Kasumi-1 (cell line): ENCODE results near the gene CPLX3.
A peak's percentile ranks its signal among the peaks of the same experiment; 100 is the strongest.

Experiments used
- DNase-seq, 2 experiments: peaks; one replicate each; lab custom pipeline; 2025; lab: John Stamatoyannopoulos, UW

CPLX3 gene

DNA sequence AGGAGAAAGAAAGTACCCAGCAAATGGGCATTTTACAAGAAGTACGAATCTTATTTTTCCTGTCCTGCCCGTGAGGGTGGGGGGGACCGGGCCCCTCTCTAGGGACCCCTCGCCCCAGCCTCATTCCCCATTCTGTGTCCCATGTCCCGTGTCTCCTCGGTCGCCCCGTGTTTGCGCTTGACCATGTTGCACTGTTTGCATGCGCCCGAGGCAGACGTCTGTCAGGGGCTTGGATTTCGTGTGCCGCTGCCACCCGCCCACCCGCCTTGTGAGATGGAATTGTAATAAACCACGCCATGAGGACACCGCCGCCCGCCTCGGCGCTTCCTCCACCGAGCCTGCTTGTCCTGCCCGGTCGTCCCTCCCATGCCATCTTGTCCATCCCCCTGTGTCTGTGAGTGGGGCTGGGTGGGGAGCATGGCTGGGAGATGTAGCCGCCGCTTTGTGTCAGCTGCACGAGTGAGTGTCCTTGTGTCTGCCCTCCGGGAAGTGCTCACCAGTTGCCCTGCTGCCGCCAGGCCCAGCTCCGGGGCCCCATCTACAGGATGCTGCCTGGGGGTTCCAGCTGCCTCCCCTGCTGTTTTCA, 23.5 kb upstream of the CPLX3 start:
- no peak for DNase-seq

DNA sequence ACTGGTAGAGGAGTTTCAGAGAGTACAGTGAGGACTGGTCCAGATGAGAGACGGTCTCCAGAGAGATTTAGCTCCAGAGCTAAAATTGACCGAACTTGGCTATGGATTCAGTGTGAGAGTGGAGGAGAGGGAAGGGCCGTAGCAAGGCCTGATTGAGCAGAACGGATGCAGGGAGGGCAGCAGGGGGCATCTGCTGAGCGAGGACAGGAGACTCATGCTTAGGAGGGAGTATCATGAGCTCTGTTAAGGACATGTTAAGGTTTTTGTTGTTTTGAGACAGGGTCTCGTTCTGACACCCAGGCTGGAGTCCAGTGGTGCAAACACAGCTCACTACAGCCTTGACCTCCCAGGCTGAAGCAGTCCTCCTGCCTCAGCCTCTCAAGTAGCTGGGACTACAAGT, 21.5 kb upstream of the CPLX3 start:
- DNase-seq, result no peak

DNA sequence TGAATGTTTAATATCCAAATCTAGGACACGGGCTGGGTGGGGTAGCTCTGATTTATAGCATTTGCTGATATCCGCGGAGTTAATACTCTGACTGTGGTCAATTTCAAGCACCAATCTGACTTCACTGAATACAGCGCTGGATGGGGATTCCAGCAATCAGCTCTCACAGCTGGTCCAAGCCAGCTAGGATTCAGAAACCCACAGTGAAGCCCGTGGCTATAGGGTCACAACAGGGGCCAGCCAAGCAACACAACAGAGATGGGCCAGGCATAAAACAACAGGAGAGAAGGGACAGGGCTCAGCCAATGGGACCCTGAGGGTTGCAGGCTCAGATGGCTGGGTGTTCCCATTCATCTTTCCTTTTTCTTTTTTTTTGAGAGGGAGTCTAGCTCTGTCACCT, 19.1 kb upstream of the CPLX3 start:
- no peak for DNase-seq

DNA sequence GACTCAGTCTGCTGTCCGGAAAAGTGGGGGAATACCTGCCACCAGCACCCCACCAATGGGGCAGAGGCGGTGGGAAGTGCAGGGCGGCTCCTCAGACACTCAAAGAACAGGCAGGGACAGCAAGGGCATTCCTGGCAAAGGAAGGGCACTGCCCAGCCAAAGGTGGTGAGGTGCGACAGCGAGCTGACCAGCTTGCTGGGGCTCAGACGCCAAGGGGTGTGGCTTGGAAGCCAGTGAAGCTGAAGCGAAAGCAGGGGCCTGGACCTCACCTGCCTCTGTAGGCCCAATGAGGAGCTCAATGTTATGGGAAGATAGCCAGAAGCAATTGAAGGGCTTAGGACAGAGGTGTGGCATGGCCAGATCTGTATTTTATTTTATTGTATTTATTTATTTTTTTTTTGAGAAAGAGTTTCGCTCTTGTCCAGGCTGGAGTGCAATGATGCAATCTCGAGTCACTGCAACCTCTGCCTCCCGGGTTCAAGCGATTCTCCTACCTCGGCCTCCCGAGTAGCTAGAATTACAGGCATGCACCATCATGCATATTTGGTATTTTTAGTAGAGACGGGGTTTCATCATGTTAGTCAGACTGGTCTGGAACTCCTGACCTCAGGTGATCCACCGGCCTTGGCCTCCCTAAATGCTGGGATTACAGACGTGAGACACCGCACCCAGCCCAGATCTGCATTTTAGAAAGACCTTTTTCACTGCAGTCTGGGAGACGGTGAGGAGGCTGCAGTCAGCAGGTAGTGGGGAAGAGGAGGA, 18.2 kb upstream of the CPLX3 start:
- DNase-seq, result no peak

DNA sequence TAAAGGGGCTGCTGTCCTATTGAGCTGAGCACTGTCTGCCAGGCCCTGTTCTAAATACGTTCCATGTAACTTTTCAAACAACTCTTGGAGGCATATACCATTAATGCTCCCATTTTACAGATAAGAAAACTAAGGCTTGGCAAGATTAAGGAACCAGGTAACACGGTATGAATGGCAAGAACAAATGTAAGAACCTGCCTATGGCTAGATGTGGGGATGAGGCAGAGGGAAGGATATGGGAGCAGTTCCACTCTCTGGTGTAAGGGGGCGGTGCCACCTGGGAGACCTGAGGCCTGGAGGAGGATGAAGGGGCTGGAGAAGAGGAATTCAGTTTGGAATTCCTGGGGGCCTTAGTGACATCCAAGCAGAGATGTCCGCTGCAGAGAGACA, 17.6 kb upstream of the CPLX3 start:
- DNase-seq, result no peak

DNA sequence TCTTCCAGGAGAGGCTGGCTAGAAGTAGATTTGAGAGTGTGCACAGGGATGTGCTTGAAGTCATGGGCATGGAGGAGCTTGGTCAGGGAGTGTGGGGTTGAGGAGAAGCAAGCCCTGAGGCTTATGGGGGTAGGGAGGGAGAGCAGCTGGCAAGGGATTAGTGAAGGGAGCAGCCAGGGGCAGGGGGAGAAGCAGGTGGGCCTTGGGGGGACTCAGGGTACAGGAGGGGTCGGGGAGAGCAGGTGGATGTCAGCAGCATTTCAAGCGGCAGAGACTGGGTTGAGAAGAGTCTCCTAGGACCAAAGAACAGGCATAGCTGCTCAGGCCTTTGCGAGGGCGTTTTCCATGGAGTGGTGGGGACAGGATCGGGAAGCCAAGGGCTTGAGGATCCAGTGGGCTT, 17.2 kb upstream of the CPLX3 start:
- no peak for DNase-seq

DNA sequence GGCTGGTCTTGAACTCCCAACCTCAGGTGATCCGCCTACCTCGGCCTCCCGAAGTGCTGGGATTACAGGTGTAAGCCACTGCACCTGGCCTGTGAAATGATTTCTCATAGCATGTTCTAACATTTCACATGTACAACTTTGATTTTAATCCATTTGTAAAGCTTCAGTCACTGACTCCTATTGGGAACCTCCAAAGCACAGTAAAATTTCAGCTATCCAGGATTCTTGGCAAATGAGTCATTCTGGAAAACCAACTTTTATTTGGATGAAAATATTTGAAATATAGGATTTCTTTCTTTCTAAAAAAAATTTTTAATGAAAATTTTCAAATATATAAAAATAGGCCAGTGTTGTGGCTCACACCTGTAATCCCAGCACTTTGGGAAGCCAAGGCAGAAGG, 16.5 kb upstream of the CPLX3 start:
- DNase-seq, result no peak

DNA sequence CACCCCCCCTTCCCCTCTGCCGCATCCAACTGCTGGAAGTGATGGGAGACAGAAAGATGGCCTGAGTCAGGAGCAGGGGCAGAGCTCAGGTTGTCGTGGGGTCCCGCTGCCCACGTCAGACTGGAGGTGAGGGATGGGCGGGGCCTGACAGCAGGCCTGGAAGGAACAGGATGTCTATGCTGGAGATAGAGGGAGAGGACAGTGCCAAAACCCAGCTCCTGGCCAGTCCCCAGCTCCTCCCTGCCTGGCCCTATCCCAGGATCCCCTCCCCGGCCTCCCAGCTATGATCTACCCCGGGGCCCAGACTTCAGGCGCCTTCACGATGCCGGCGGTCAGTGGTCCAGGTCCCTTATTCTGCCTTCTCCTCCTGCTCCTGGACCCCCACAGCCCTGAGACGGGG, 13.9 kb upstream of the CPLX3 start, which contains the start of gene LMAN1L:
LMAN1L (plus strand) TSS at position 303 of the 400 bp plus-strand sequence; CDS start at position 323, 20 bp downstream.
- no peak for DNase-seq

DNA sequence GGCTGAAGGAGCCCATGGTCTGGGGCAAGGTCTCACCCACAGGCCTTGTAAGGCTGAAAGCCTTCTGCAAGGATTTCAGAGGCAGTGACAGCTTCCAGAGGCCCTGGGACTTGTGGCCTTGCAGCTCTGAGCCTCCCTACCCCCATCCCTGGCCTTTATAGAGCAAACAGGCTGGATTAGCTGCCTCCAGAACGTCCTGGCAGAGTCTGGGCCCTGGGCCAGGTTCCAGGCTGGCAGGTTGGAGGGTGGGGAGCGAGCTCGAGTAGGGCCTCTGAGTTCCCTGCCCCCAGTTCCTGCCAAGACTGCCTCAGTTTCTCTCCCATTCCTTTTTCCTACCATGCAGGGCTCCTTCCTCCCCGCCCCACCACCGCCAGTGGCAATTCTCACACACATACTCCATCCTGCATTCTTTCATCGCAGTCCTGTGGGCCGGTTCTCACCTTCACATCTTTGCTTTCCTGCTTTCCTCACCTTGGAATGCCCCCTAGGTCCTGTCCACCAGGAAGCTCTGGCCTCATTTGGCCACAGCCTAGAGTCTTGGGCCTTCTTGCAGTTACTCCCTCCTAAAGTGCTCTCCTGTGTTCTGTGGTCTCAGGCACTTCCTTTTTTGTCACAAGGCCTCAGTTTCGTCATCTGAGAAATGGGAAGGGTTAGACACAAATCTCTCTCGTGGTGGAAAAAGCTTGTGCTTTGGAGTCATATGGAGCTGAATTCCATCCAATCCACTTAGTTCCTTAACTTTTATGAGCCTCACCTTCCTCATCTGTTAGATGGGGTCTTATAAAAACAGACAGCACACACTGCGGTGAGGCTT, 11.1 kb upstream of the CPLX3 start:
- DNase-seq, result no peak

DNA sequence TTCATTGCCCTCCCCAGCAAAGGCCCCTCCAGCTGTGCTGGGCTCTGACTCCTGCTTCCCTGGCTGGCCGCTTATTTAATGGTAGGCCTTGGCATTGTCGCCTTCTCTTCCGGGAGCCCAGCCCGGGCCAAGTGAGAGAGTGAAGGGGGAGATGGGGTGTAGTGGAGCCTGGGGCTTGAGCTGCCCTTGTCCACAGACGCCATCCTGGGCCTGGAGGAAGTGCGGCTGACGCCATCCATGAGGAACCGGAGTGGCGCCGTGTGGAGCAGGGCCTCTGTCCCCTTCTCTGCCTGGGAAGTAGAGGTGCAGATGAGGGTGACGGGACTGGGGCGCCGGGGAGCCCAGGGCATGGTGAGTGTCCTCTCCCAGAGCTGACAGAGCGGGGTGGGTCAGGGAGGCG, 10.5 kb upstream of the CPLX3 start:
- no peak for DNase-seq

DNA sequence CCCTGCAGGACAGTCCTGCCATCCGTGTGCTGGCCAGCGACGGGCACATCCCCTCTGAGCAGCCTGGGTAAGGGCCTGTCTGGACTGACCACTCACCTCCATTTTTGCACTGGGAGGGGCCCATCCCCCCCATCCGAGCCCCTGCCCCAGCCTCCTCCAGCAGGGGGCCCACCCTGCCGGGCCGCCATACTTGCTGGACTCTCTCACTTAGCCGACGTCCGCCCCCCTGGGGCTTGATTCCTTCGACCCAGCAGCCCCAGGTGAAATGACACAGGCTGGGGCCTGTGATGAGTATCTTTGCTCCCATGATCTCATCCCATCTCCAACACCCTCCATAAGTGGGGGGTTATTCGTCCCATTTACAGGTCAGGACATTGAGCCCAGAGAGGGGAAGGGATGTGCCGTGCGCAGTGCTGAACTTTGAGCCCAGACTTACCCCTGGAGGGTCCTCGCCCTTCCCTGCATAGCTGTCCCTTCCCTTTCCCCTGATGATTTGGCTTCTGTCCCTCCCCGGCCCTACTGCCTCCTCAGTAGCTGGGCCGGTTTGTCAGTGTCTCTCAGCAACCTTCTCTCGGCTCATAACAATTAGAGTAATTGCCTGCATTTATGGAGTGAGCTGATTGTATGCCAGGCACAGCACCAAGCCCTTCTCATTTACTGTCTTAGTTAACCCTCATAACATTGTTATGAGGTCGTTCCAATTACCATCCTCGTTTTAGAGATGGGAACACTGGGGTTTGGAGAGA, 9.6 kb upstream of the CPLX3 start:
- DNase-seq, result no peak

DNA sequence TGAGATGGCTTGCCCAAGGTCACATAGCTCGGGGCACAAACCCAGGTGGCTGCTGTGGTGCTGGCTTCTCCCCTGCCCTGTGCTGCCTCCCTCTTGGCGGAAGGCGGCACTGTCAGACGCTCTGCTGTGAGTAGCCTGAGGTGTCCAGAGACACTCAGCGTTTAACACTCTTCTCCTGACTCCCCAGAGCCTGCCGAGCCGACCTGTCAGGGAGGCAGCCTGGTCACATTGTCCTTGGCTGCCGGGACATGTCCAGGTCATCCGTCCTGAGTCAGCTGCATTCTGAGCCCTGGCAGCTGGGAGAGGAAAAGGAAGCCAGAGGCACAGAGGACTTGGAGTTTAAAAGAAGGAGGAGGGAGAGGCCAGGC, 9.1 kb upstream of the CPLX3 start:
- DNase-seq, result peak; percentile 39 to 42

DNA sequence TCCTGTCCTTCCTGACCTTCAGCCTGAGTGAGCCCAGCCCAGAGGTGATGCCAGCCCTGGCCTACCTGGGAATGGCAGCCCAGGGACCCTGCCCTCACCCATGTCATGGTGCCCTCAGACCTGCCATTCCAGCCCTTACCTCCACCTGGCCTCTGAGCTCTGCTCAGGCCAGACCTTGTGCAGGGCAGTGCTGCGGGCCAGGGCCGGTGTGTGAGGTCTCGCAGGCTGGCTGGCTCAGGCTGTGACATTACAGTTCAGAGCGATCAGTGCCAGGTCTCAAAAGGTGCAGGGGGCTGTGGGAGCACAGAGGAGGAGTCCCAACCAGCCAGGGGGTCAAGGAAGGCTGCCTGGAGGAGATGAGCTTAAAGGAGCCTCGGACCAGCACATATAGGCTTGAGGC, 6.4 kb upstream of the CPLX3 start:
- DNase-seq, result no peak

DNA sequence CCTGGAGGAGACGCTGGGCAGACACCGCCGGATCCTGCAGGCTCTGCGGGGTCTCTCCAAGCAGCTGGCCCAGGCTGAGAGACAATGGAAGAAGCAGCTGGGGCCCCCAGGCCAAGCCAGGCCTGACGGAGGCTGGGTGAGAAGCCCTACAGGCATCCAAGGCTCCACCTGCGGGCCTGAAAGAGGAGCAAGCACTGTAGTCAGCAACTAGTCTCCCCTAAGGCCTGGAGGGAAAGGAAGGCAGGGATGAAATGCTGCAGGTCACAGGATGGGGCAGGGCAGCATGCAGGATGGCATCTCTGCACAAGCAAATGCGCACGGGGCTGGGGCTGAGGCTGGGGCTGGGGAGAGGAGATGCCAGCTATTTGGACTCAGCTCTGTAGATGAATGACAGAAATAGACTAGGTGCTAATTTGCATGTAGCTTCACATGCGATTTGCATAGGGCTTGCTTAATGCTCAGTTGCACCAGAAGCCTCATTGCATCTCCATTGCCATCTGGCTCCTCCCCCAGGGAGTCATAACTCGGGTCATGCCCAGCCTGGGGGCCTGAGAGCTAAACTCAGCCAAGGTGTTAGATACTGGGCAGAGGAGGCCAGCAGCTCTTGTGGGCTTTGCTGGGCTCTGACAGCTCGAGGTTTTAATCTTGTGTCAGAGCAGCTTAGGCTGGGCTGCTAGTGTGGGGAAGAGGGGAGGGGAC, 5.2 kb upstream of the CPLX3 start:
- no peak for DNase-seq

DNA sequence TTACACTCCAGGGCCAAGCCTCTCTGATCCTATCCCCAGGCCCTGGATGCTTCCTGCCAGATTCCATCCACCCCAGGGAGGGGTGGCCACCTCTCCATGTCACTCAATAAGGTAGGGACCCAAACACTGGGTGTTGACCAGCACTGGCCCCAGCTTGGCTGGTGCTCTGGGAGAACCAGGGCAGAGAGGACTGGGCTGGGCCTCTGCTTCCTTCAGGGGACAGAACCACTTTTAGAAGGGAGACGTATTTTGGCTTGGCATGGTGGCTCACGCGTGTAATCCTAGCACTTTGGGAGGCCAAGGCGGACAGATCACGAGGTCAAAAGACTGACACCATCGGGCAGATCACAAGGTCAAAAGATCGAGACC, 4.7 kb upstream of the CPLX3 start:
- no peak for DNase-seq

DNA sequence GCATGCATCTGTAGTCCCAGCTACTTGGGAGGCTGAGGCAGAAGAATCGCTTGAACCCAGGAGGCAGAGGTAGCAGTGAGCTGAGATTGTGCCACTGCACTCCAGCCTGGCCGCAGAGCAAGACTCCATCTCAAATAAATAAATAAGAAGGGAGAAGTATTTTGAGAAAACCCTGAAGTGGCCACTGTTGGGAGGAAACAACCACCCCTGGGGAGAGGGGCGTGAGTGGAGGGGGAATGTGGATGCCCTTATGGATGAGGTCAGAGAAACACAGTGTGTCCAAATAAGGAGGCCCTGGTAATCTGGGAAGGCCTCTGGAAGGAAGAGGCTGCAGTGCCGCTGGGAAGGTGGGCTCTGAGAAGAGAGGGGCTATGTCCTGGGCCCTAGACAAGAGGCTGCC, 4.2 kb upstream of the CPLX3 start:
- no peak for DNase-seq

DNA sequence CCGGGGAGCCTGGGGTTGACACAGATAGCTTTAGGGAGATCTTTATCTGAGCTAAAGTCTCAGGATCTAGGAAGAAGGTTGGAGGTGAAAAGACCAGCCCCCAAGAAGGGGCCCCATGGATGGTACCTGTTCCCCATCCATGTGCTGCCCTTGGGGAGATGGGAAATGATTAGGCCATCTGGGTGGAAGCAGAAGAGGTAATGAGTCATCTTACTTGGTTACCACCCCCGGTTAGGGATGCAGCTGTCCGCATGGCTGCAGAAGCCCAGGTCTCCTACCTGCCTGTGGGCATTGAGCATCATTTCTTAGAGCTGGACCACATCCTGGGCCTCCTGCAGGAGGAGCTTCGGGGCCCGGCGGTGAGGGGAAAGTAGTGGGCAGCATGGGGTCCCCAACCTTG, 3.1 kb upstream of the CPLX3 start:
- no peak for DNase-seq

DNA sequence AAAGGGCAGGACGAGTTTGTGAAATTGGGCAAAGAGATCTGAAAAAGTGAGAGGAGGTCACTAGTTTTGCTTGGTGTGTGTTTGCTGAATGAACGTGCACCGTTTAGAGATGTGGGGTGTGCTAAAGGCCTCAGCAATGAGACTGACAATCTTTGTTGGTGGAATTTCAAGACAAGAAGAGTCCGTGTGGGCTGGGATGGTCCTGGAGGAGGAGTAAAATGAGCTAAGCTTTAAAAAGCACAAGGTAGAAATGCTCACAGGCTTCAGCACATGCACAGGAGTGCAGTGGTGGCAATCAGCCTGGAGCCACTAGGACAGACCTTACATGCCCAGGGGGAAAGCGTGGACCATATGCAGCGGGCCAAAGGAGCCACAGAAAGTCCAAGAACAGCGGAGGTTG, 1.5 kb upstream of the CPLX3 start:
- DNase-seq, result no peak

DNA sequence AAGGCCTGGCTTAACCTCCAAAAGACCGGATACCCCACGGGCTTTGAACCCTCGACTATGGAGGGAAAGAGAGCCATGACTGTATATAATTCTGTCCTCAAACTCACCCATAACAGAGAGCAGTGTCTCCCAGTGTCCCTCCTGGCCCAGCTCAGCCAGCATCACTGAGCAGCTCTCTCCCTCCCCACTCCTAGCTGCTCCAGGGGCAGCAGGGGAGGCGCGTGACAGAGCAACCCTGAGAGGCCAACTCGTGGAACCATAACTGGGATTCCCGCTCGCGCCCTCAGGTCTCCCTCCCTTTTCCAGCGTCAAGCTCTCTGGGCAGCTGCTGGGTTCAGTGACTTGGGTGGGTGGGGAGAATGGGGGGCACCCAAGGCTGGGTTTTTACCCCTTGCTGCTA, 561 bp upstream of the CPLX3 start:
- DNase-seq, result no peak

DNA sequence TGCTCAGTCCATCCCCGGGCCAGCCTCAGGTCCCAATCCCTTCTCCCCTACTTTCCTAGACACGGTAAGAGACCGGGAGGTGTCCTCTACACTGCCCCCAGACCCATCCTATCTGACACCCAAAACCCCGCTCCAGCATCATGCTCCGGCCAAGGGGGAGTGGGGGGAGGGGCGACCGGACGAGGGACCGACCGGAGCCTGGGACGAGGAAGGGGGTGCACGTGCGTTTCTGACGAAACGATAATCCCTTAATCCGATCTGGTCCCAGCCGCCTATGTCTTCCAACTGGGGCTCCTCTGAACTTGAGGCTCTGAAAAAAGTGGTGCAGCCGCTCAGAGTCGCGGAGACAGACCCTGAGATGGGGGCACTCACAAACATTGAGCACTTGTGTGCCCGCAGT, 494 bp downstream of the CPLX3 start:
- DNase-seq, result no peak

DNA sequence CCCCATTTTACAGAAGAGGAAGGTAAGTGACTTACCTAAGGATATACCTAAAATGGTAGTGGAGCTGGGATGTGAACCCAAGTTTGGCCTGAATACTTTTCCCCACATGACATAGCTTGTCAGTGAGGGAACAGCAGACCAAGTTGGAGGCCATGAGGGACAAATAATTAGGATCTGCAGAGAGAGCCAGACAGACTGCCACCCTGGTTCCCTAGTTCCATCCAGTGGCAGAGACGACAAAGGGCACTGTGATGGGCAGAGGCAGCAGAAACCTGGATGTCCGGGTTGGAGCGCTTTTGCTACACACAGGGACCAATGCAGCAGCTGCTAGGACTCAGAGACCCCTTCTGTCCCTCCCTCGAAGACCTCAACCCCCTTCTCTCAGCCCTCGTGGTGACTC, 1.2 kb downstream of the CPLX3 start:
- no peak for DNase-seq

DNA sequence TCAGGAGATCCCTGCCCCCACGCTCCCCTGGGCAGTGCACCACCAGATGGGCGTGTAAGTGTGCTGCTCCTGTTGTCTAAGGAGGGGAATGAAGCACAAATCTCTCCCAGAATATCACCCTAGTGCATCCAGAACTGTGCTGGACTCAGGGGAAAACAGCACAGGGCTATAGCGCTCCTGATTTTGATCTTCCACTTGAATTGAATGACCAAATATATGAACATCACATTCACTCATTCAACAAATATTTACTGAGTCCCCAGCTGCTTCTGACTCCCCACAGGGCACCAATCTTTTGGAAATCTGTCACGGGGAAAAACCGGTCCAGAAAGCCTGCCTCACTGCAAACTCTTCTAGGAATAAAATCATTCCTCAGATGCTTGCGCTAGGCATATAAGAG, 2.4 kb downstream of the CPLX3 start:
- DNase-seq, result no peak
